ENCODE measurements around the gene SH3BP4. TPM values are rescaled to one million over a fixed set of nuclear protein-coding genes. Genes with fewer than 3 reads are reported as not detected.

Gene SH3BP4
- total RNA-seq, 1 donor from 2014 or later: 36.7 TPM

DNA sequence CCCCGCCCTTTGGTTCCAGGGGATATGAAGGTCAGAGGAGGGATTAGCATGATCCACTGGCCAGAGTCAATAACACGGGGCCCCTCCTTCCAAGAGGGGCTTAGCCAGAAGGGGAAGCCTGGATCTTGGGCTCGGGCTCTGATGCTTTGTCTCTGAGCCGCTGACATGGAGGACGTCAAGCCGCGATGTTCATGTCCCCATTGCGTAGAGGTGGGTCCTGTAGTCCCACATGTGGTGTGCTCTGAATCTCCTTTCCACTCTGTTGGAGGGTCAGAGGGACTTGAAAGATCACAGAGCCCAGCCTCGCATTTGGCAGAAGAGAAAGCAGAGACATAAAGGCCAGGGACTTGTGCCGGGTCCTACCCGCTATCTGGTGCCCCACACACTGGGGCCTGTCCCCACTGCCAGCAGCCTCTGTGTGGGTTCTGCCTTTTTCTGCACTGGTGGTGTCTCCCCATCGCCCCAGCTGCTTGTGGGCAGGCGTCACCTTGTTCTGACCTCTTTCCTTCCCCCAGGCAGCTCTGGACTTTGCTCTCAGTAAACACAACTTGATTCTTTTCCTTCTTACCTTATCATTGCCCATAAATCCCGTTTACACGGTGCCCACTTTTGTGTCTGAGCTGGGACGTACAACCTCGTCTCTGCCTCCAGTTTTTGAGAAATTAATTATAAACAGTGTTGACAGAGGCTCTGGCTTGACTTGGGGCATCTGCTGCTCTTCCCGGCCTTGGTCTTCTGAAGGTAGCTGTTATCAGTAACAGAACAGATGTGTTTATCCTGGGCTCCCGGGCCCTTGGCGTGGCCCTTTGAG is 48.8 kb downstream of the SH3BP4 start:
- no peak overlapping the region for H3K27ac ChIP-seq
- H3K27me3 ChIP-seq: no peaks in the 10 kb centered on the region
- H3K36me3 ChIP-seq: no peaks in the 10 kb centered on the region
- H3K4me3 ChIP-seq: no peak overlapping the region
- TF ChIP-seq, protein P1, sequence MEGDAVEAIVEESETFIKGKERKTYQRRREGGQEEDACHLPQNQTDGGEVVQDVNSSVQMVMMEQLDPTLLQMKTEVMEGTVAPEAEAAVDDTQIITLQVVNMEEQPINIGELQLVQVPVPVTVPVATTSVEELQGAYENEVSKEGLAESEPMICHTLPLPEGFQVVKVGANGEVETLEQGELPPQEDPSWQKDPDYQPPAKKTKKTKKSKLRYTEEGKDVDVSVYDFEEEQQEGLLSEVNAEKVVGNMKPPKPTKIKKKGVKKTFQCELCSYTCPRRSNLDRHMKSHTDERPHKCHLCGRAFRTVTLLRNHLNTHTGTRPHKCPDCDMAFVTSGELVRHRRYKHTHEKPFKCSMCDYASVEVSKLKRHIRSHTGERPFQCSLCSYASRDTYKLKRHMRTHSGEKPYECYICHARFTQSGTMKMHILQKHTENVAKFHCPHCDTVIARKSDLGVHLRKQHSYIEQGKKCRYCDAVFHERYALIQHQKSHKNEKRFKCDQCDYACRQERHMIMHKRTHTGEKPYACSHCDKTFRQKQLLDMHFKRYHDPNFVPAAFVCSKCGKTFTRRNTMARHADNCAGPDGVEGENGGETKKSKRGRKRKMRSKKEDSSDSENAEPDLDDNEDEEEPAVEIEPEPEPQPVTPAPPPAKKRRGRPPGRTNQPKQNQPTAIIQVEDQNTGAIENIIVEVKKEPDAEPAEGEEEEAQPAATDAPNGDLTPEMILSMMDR (IDR thresholded peaks at IDR 0.05): no peak
- intact Hi-C loops (cut with DNase I): no loop called here
- peaks cover 0 to 15% of the 10 kb centered on the region in 2 donors for H3K4me1 ChIP-seq
- no peak for DNase-seq (ENCODE audit: low spot score in 2 of 2)
- H3K9me3 ChIP-seq: no peaks in the 10 kb centered on the region

DNA sequence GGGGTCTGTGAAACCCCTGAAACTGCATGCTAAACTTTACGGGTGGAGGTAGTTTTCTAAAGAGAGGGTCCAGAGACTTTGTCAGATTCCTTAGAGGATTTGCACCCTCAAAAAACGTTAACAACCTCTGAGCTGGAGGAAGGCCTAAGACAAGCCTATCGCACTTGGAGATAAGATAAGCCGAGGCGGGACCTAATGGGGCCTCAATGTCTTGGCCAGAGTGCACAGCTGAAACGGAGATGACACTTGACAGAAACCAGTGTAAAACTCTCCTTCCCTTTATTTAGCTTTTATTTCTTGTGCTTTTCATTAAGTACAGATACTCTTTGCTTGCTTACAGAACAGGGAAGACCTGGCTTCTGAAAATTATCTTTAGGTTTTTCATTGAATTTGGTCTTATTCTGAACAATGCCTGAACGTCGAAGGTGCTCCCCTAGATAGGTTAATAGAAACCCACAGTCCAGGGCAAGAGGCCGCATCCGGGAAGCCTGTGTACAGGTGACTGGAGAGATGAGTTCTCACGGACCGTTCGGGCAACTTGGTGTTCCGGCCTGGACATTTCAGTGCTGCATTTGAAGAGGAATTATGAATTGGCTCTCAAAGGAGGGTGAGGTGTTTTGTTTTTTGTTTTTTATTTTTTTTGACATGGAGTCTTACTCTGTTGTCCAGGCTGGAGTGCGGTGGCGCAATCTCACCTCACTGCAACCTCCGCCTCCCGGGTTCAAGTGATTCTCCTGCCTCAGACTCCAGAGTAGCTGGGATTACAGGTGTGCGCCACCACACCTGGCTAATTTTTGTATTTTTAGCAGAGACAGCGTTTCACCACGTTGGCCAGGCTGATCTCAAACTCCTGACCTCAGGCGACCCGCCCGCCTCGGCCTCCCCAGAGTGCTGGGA is 49.7 kb downstream of the SH3BP4 start:
- Histone ChIP-seq H3K4me1 (peaks cover 0 to 13% of the 10 kb centered on the region in 2 donors), H3K36me3 (no peaks in the 10 kb centered on the region)

DNA sequence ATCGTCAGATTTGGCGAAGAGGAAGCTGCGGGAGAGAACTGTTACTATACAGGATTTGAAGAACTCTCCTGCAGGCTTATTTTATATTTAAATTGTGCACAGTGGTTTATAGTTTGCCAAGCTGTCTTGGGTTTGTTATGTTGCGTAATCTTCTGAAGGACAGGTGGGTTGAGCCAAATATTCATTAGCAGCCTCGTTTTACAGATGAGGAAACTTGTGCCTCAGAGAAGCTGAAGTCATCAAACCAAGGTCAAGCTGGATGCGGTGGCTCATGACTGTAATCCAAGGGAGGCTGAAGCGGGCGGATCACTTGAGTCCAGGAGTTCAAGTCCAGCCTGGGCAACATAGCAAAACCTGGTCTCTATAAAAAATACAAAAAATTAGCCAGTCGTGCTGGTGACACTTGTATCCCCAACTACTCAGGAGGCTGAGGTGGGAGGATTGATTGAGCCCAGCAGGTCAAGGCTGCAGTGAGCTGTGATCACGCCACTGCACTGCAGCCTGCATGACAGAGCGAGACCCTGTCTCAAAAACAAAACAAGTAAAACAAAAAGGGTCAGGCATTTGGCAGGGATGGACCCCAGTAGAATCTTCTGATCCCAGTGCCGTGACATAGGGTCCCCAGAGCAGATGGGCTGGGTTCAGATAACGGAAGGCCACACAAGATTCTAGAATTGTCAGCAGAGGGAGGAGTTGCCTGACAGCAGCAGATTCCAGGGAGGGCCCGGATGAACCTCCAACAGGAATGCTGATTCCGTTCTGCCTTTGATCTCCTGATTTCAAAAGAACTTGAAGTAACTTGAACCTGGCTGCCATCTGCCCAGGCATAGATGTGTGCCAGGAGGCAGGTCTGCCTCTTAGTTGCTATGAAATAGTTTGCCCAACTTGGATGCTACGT is 50.6 kb downstream of the SH3BP4 start:
- TF ChIP-seq, protein P1 (IDR thresholded peaks at IDR 0.05): no peak

More for the DNA sequence above, 49.7 kb downstream of the SH3BP4 start:
- TF ChIP-seq, protein P1 (IDR thresholded peaks at IDR 0.05): no peak
- no peak overlapping the region for H3K4me3 ChIP-seq
- no peak overlapping the region for H3K27ac ChIP-seq
- intact Hi-C loops (cut with DNase I): no loop called here
- no peaks in the 10 kb centered on the region for H3K27me3 ChIP-seq
- no peaks in the 10 kb centered on the region for H3K9me3 ChIP-seq
- no peak for DNase-seq (ENCODE audit: low spot score in 2 of 2)

DNA sequence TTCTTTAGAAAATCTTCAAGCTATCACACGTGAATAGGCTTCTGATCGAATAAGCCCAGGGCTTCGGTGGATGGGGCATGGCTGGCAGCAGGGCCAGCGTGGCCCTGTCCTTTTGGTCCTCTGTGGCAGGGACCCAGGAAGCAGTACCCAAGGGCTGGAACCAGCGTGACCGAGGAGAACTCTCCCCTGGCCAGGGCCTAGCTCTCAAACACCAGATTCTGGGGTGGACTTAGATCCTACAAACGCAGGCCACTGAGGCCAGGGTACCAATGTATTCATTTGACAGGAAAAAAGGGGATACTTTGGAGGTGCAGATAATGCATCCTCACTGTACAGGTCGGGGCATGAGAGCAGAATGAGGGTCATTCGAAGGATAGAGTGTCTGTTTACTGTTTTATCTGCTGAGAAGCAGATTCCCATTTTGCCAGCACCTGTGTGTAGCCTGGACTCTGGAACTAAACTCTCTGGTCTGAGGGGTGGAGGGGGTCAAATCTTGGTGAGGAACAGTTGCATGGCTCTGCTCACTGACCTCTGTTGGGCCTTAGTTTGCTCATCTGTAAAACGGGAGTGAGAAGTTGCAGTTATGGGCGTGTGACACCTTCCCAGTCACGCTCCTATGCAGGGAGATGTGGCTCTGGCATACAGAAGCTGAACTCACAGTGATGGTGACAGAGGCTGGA is 51.4 kb downstream of the SH3BP4 start:
- Histone ChIP-seq H3K36me3 (no peaks in the 10 kb centered on the region), H3K4me1 (peaks cover 0 to 10% of the 10 kb centered on the region in 2 donors), H3K27me3 (no peaks in the 10 kb centered on the region), H3K4me3 (no peak overlapping the region), H3K27ac (no peak overlapping the region), H3K9me3 (no peaks in the 10 kb centered on the region)
- TF ChIP-seq, protein P1 (IDR thresholded peaks at IDR 0.05): no peak
- no peak for DNase-seq (ENCODE audit: low spot score in 2 of 2)
- intact Hi-C loops (cut with DNase I): no loop called here

More for the DNA sequence above, 50.6 kb downstream of the SH3BP4 start:
- intact Hi-C loops (cut with DNase I): no loop called here
- Histone ChIP-seq H3K27me3 (no peaks in the 10 kb centered on the region), H3K4me3 (no peak overlapping the region), H3K4me1 (peaks cover 0 to 10% of the 10 kb centered on the region in 2 donors), H3K9me3 (no peaks in the 10 kb centered on the region), H3K27ac (no peak overlapping the region), H3K36me3 (no peaks in the 10 kb centered on the region)
- no peak for DNase-seq (ENCODE audit: low spot score in 2 of 2)
